HG02678 (cell line): ENCODE data around the gene PLPPR5.
A peak's percentile ranks its signal among the peaks of the same experiment; 100 is the strongest.
"Not testable (repeated sequence)": the region's sequence is repeated elsewhere in the genome, so short reads cannot be mapped to it uniquely, and the experiment has no call there.

Experiments used
- ATAC-seq: cut with Tn5 transposase; IDR thresholded peaks from one replicate; pipeline ENCODE4 v1.9.1; 2021; ENCODE audit warnings: mild to moderate bottlenecking, moderate library complexity; ENCODE audit not compliant: unreplicated experiment

The PLPPR5 gene

GRCh38 chr1:98919652-98920051 is 85.0 kb downstream of the PLPPR5 start:
- no peak for ATAC-seq

DNA sequence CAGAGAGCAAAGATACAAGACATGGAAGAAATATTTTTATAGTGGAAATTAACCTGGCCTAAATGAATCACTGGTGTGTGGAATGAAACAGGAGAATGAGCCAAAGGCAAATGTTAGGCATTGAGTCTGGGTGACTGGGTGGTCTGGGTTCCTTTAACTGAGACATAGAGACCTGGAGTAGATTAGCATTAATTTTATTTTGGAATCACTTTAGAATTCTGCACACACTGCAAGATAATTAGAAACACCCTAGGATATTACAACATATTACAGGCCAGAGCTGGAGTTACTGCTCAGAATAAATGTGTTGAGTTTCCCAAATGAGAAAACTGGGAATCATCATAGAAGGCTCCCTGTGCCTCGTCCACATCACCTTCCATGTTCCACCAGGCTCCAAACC is 85.5 kb downstream of the PLPPR5 start:
- ATAC-seq: no peak

- no peak for ATAC-seq
Observed at GRCh38 chr1:98914547-98914946, 90.1 kb downstream of the PLPPR5 start.

GRCh38 chr1:98910827-98911226 is 93.8 kb downstream of the PLPPR5 start:
- ATAC-seq: no peak

DNA sequence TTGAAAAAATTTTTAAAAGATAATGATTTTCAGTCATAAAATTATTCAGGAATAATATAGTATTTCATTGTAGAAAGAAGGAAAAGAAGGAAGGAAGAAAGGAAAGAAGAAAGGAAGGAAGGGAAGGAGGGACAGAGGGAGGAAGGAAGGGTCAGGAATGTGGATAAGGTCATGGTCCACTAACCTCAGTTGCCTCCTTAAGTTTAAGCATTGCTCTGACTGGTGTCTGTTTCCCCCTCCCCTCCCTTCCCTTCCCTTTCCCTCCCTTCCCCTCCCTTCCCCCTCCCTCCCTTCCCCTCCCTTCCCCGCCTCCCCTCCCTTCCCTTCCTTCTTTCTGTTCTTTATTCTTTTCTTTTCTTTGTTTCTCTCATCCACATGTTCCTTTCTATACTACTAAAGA is 95.7 kb downstream of the PLPPR5 start:
- no peak for ATAC-seq

DNA sequence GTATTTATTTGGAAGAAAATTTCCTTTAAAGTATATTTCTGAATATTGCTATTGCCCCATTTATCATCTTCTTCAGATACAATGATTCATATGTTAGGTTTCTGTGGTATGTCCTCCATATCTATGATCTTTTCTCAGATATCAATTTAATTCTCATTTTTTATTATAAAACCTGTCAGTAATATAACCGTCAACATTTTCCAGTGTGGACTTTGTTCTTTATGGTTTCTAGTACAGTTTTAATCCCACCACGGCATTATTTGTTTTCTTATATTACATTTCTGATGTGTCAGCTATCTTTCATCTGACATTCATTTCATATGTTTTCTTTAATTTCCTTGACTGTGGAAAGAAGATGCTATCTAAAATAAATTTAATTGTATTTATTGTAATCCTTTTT is 97.9 kb downstream of the PLPPR5 start:
- no peak for ATAC-seq

- ATAC-seq: no peak
Observed at GRCh38 chr1:98906361-98906760, 98.3 kb downstream of the PLPPR5 start.

GRCh38 chr1:98904684-98905083 is 100.0 kb downstream of the PLPPR5 start:
- no peak for ATAC-seq

DNA sequence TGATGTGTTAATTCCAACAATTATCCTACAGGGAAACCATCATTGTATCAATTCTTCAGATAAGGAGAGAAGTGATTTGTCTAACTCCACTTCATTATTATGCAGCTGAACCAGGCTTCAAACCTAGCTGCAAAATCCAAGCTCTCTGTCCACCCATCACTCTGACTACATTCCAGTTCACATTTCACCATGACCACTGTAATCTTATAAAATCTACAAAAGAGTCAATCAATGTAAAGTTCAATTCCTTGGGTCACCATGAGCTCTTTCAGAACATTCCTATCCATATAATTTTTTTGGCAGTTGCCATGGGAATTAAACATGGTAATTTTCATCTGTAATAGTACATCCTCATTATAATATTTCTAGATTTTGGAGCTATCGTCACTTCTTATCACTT is 100.9 kb downstream of the PLPPR5 start:
- ATAC-seq: no peak

DNA sequence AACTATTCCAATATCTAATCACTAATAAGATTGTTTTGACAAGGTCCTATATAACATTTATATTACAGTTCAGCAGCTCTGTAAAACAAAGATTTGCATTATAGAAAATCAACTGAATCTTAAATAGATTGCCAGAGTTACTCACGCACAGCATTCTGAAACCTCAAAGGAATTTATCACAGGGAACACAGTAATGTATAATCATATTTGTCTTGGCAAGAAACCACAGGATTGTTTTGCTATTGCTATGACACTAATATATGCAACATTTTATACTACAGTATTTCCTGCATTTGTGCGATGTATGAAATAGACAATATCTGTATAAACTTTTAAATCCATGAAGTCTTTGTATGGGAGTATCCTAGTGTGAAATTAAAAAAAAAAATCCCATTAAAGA is 101.4 kb downstream of the PLPPR5 start:
- ATAC-seq: no peak

DNA sequence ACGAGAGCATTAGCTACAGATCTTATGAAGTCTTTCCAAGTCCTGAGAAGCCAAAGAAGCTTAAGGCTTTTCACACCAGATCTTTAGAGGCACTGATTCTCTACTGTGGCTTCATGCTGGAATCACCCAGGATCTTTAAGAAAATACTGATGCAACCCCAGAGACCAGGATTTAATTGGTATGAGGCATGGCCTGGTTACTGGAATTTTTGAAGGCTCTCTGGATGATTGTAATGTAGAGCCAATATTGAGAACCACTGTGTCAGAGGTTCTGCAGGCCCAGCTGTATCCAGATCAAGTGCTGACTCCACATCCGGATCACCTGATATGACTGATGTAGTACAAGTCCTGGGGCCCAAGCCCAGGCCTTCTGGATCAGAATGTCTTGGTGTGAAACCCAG is 105.7 kb downstream of the PLPPR5 start:
- no peak for ATAC-seq

DNA sequence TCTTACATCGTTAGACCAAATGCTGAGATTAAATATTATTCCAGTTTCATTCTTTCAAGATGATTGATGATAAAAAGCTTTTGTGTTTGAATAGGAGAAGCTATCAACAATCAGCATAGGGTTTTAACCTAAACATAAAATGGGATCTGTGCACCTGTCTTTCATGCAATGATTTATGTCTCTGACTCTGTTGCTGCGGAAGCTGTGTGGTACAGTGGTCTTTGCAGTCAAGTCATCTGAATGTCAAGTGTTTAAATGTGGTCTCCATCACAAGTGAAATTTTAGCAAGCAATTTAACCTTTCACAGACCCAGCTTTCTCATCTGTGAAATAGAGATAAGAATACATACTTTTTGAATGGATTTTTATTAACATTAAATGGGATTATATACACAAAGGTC is 107.2 kb downstream of the PLPPR5 start:
- no peak for ATAC-seq

DNA sequence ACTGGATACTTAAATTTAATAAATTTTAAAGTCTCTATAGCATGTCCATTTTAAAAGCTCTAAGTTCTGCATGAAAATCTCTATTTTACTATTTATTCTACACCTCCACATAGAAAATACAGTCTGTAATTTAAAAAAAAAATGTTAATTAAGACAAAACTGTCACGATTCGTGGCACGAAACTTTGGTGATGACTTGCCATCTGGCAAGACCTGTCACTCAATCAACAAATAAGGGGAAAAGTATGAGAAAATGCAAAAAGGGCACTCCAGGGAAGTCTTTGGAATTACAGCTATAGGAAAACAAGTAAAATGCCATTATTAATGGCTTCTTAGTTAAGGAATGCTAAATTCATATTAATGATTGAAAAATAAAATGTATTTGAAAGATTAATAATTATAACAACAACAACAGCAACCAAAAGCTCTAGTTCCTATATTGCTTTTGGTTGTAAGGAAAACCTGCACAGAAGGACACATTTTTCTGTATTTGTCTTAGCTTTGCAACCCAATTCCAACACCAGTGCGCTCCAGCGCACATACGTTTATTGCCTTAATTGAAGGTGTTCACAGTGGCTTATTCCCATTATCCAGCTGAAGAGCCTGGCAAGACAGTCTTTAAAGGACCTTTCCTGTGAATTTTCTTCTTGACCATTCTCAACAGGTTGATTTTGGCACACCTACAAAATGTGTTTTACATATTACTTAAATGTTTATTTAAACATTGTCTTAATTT is 107.8 kb downstream of the PLPPR5 start:
- ATAC-seq: no peak

- no peak for ATAC-seq
Observed at GRCh38 chr1:98893371-98893770, 111.3 kb downstream of the PLPPR5 start.

- ATAC-seq: no peak
Observed at GRCh38 chr1:98888869-98889268, 115.8 kb downstream of the PLPPR5 start.

- no peak for ATAC-seq
Observed at GRCh38 chr1:98887507-98887906, 117.2 kb downstream of the PLPPR5 start.

GRCh38 chr1:98884864-98885263 is 119.8 kb downstream of the PLPPR5 start:
- no peak for ATAC-seq

- no peak for ATAC-seq
Observed at GRCh38 chr1:98881901-98882300, 122.8 kb downstream of the PLPPR5 start.

- not testable (repeated sequence) for ATAC-seq
Observed at GRCh38 chr1:98881234-98881633, 123.4 kb downstream of the PLPPR5 start.

GRCh38 chr1:98874828-98875227 is 129.8 kb downstream of the PLPPR5 start:
- no peak for ATAC-seq

DNA sequence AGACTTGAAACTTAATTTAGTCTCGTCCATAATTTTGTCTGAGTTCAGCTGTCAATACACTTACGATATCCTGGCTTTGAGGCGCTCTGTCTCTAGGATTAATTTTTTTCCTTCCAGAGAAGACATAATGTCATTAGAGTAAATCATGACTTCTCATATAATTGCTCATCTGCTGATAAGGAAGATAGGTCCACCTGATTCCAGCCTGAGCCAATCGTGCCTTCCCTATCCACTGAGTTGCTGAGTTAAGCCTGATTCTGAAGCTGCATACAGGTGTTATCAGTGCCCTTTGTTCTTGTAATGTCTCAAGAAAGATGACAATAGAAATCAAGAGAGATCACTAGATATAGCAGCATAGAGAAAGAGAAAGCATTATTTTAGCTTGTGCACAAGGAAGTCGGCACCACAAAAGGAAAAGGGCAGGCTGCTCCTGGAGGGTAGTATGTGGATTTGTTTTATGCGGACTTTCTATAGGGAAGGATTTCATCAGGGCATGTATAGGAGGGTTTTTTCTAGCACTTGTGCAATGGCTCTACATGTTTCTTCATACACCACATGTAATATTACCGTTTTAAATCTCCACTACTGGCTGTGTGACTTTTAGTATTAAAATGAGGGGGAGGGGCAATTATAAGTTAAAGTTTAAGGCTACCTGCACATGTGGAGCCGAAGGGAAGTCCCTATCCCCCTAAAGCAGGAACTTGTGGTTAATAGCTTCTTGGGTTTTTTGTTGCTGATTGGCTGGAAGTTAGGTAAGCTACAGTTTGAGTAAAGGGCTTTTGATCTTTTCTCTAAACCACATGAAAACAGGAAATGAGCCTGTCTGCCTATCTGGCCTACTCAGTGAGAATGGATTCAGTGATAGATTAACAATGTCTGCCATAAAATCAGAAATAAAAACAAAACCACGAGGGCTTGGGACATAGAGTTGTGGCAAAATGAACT is 133.4 kb downstream of the PLPPR5 start:
- ATAC-seq: peak; percentile 98

DNA sequence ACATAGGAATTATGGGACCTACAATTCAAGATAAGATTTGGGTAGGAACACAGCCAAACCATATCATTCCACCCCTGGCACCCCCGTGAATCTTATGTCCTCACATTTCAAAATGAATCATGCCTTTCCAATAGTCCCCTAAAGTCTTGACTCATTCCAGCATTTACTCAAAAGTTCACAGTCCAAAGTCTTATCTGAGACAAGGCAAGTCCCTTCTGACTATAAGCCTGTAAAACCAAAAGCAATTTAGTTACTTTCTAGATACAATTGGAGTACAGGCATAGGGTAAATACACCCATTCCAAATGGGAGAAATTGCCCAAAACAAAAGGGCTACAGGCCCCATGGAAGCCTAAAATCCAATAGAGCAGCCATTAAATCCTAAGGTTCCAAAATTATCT is 138.9 kb downstream of the PLPPR5 start:
- no peak for ATAC-seq
